ENCODE data around the gene EZH2. TPM values are rescaled to one million over a fixed set of nuclear protein-coding genes. Genes with fewer than 3 reads are reported as not detected.

The EZH2 gene
- total and polyA plus RNA-seq, 2 donors (not counting 1 experiment from before 2014, with no cell fraction given) = 7.1 to 10.1 TPM

- DNase-seq (ENCODE audit: low read depth in 2 of 2) = no peak
- H3K79me2 ChIP-seq (ENCODE audit: control insufficient read depth, insufficient read depth, low read length) = no peaks in the 10 kb centered on the region
- H3K4me2 ChIP-seq (ENCODE audit: extremely low read depth, insufficient read depth, low read length) = no peak overlapping the region
- no peaks in the 10 kb centered on the region for H3K4me1 ChIP-seq (ENCODE audit: control insufficient read depth, extremely low read depth, insufficient read depth, low read length)
- no peak overlapping the region for H3K27ac ChIP-seq (ENCODE audit: insufficient read depth, low read length)
- H4K20me1 ChIP-seq (ENCODE audit: control insufficient read depth, extremely low read depth, insufficient read depth, low read length) = no peaks in the 10 kb centered on the region
- no peaks in the 10 kb centered on the region for H3K27me3 ChIP-seq (ENCODE audit: control insufficient read depth, insufficient read depth, low read length)
- no peaks in the 10 kb centered on the region for H3K9me3 ChIP-seq (ENCODE audit: control insufficient read depth, insufficient read depth, low read depth, low read length)
- H3K4me3 ChIP-seq (replicated peaks in 1 of 4; ENCODE audit: control extremely low read depth in 1 of 4, insufficient read depth in 1 of 4, low read depth in 3 of 4, low read length in 4 of 4) = no peak overlapping the region
- peaks cover 15% of the 10 kb centered on the region for H3K36me3 ChIP-seq (ENCODE audit: control insufficient read depth, insufficient read depth, low read length)
- H3K9ac ChIP-seq (ENCODE audit: insufficient read depth, low read length) = no peak overlapping the region
- no peak overlapping the region for H2AFZ ChIP-seq (ENCODE audit: low read length)
- no peak for TF ChIP-seq EZH2 (IDR thresholded peaks at IDR 0.05; ENCODE audit: low read length, missing control alignments)
- TF ChIP-seq CTCF (conservative IDR thresholded peaks at IDR 0.05 in 1 of 2, IDR thresholded peaks at IDR 0.05 in 1 of 2; ENCODE audit: low read depth in 1 of 2, low read length in 2 of 2) = no peak
Observed at GRCh38 chr7:148796841-148797240, 87.2 kb downstream of the EZH2 start.

- Histone ChIP-seq H3K27me3 (ENCODE audit: control insufficient read depth, insufficient read depth, low read length) (no peaks in the 10 kb centered on the region), H3K79me2 (ENCODE audit: control insufficient read depth, insufficient read depth, low read length) (no peaks in the 10 kb centered on the region), H3K27ac (ENCODE audit: insufficient read depth, low read length) (no peak overlapping the region), H3K9me3 (ENCODE audit: control insufficient read depth, insufficient read depth, low read depth, low read length) (no peaks in the 10 kb centered on the region), H3K9ac (ENCODE audit: insufficient read depth, low read length) (no peak overlapping the region), H3K4me2 (ENCODE audit: extremely low read depth, insufficient read depth, low read length) (no peak overlapping the region), H3K4me1 (ENCODE audit: control insufficient read depth, extremely low read depth, insufficient read depth, low read length) (no peaks in the 10 kb centered on the region), H3K4me3 (replicated peaks in 1 of 4; ENCODE audit: control extremely low read depth in 1 of 4, insufficient read depth in 1 of 4, low read depth in 3 of 4, low read length in 4 of 4) (no peak overlapping the region), H3K36me3 (ENCODE audit: control insufficient read depth, insufficient read depth, low read length) (peaks cover 6% of the 10 kb centered on the region), H2AFZ (ENCODE audit: low read length) (no peak overlapping the region), H4K20me1 (ENCODE audit: control insufficient read depth, extremely low read depth, insufficient read depth, low read length) (no peaks in the 10 kb centered on the region)
- DNase-seq (ENCODE audit: low read depth in 2 of 2) = no peak
- TF ChIP-seq CTCF (conservative IDR thresholded peaks at IDR 0.05 in 1 of 2, IDR thresholded peaks at IDR 0.05 in 1 of 2; ENCODE audit: low read depth in 1 of 2, low read length in 2 of 2) (no peak), EZH2 (IDR thresholded peaks at IDR 0.05; ENCODE audit: low read length, missing control alignments) (no peak)
Observed at GRCh38 chr7:148794476-148794875, 89.6 kb downstream of the EZH2 start.

GRCh38 chr7:148793590-148793989 is 90.5 kb downstream of the EZH2 start:
- H3K4me3 ChIP-seq (replicated peaks in 1 of 4; ENCODE audit: control extremely low read depth in 1 of 4, insufficient read depth in 1 of 4, low read depth in 3 of 4, low read length in 4 of 4) = no peak overlapping the region
- peak in 1 of 2 donors; percentile 17 for DNase-seq (ENCODE audit: low read depth in 2 of 2)
- no peak overlapping the region for H2AFZ ChIP-seq (ENCODE audit: low read length)
- no peak overlapping the region for H3K9ac ChIP-seq (ENCODE audit: insufficient read depth, low read length)
- no peaks in the 10 kb centered on the region for H3K27me3 ChIP-seq (ENCODE audit: control insufficient read depth, insufficient read depth, low read length)
- TF ChIP-seq EZH2 (IDR thresholded peaks at IDR 0.05; ENCODE audit: low read length, missing control alignments) (no peak), CTCF (conservative IDR thresholded peaks at IDR 0.05 in 1 of 2, IDR thresholded peaks at IDR 0.05 in 1 of 2; ENCODE audit: low read depth in 1 of 2, low read length in 2 of 2) (no peak)
- peaks cover 8% of the 10 kb centered on the region for H3K36me3 ChIP-seq (ENCODE audit: control insufficient read depth, insufficient read depth, low read length)
- no peak overlapping the region for H3K4me2 ChIP-seq (ENCODE audit: extremely low read depth, insufficient read depth, low read length)
- H3K4me1 ChIP-seq (ENCODE audit: control insufficient read depth, extremely low read depth, insufficient read depth, low read length) = no peaks in the 10 kb centered on the region
- no peak overlapping the region for H3K27ac ChIP-seq (ENCODE audit: insufficient read depth, low read length)
- no peaks in the 10 kb centered on the region for H4K20me1 ChIP-seq (ENCODE audit: control insufficient read depth, extremely low read depth, insufficient read depth, low read length)
- no peaks in the 10 kb centered on the region for H3K9me3 ChIP-seq (ENCODE audit: control insufficient read depth, insufficient read depth, low read depth, low read length)
- no peaks in the 10 kb centered on the region for H3K79me2 ChIP-seq (ENCODE audit: control insufficient read depth, insufficient read depth, low read length)
